BLaER1 (cell line): ENCODE measurements around the gene PKM.

Experiments used
- H3K27ac ChIP-seq: shearing (Covaris generic); formaldehyde crosslinking; 2 replicates; pipeline ENCODE4 v1.8.1; 2022
- H3K27me3 ChIP-seq: shearing (Covaris generic); formaldehyde crosslinking; 2 replicates; pipeline ENCODE4 v1.8.1; 2022
- H3K36me3 ChIP-seq: shearing (Covaris generic); formaldehyde crosslinking; 2 replicates; pipeline ENCODE4 v1.8.1; 2022
- H3K4me1 ChIP-seq: shearing (Covaris generic); formaldehyde crosslinking; 2 replicates; pipeline ENCODE4 v1.8.1; 2022
- H3K4me2 ChIP-seq: shearing (Covaris generic); formaldehyde crosslinking; 2 replicates; pipeline ENCODE4 v1.8.1; 2022
- H3K4me3 ChIP-seq: shearing (Covaris generic); formaldehyde crosslinking; 2 replicates; pipeline ENCODE4 v1.8.1; 2022
- H3K9ac ChIP-seq: shearing (Covaris generic); formaldehyde crosslinking; 2 replicates; pipeline ENCODE4 v1.8.1; 2022
- H3K9me3 ChIP-seq: shearing (Covaris generic); formaldehyde crosslinking; 2 replicates; pipeline ENCODE4 v1.8.1; 2022
- H4K20me1 ChIP-seq: shearing (Covaris generic); formaldehyde crosslinking; 2 replicates; pipeline ENCODE4 v1.8.1; 2022
- Cebpa-rat ChIP-seq: shearing (Covaris generic); IDR thresholded peaks from 2 replicates; pipeline ENCODE4 v1.8.1; 2022

The PKM gene

DNA sequence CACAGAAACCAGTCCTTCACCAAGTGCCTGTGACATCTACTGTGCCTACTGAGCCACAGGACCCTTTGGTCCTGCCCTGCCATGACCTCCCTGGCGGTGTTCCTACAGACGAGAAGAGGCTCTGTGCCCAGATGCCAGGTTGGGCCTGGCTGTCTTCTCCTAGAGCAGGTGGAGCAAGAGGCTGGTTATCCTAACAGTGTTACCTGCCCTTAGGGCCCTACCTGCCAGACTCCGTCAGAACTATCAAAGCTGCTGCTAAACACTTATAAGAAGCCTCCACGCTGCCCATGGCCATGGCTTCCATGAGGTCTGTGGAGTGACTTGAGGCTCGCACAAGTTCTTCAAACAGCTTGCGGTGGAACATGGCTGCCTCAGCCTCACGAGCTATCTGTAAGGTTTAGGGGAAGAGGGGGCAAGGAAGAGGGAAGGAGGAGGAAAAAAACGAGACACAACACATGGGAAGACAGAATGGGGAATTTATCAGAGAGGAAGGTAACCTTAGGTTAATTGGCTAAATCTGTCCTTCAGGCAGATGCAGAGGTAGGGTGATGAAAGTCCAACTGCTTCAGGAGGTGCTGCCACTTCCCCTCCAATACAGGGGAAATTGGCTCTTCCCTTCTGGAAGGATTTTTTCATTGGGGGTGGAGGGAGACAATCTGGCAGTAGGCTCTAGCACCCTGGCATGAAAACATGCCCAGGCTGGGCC is 28.0 kb downstream of the PKM start:
- peak overlapping the region; percentile 17 for H3K9ac ChIP-seq
- peak overlapping the region; percentile 48; the same call in 1 of the 2 replicates for H3K4me2 ChIP-seq
- H3K4me1 ChIP-seq, result peaks cover 50% of the 10 kb centered on the region
- H3K4me3 ChIP-seq, result no peak overlapping the region
- peaks cover 100% of the 10 kb centered on the region for H4K20me1 ChIP-seq
- peaks cover 100% of the 10 kb centered on the region for H3K36me3 ChIP-seq
- H3K27me3 ChIP-seq, result peaks cover 14% of the 10 kb centered on the region
- no peaks in the 10 kb centered on the region for H3K9me3 ChIP-seq
- TF ChIP-seq Cebpa-rat, result no peak
- peak overlapping the region; percentile 18; the same call in 1 of the 2 replicates for H3K27ac ChIP-seq

DNA sequence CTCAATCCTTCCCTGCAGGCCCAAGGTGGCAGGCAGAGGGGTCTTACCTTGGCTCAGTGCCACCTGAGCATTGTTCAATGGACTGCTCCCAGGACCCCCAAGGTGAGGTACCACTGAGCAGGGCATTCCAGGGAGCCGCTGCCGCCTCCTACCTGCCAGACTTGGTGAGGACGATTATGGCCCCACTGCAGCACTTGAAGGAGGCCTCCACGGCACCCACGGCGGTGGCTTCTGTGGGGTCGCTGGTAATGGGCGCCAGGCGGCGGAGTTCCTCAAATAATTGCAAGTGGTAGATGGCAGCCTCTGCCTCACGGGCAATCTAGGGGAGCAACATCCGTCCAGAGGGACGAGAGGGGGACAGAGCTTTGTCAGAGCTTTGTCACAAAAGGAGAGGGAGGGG is 28.7 kb downstream of the PKM start:
- Histone ChIP-seq H3K4me1 (peaks cover 50% of the 10 kb centered on the region), H3K4me3 (no peak overlapping the region), H3K9ac (peak overlapping the region; percentile 17; the same call in 1 of the 2 replicates), H4K20me1 (peaks cover 97% of the 10 kb centered on the region), H3K27me3 (peaks cover 19% of the 10 kb centered on the region), H3K36me3 (peaks cover 95% of the 10 kb centered on the region), H3K9me3 (no peaks in the 10 kb centered on the region), H3K4me2 (peak overlapping the region; percentile 48; the same call in 1 of the 2 replicates), H3K27ac (peak overlapping the region; percentile 18; the same call in 1 of the 2 replicates)
- no peak for TF ChIP-seq Cebpa-rat

DNA sequence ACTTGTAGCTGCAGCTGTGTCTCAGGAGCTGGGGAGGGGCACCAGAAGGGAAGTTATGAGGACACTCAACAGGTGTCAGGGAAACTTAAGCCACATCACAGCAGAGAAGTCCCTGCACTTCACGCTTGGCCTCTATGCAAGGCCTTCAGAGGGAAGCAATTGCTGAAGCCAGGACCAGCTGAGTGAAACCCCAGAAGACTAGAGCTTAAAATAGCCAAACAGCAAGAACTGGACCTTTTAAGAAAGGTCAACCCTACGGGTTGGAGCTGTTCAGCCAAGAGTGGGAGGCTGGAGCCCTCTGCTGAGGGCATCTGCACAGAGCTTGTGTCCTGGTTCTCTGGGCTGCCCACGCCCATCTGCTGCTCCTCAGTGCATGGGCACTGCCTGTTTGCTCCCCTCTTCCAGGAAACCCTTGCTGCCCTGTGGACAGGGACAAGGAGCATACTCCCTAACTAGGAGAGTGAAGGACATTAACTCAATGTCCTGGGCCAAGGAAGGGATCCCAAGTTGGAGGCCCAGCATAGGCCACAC is 29.5 kb downstream of the PKM start:
- Histone ChIP-seq H3K4me3 (no peak overlapping the region), H3K36me3 (peaks cover 87% of the 10 kb centered on the region), H3K9ac (peak overlapping the region; percentile 17), H3K27me3 (peaks cover 28% of the 10 kb centered on the region), H3K9me3 (no peaks in the 10 kb centered on the region), H4K20me1 (peaks cover 97% of the 10 kb centered on the region), H3K4me2 (peak overlapping the region; percentile 48), H3K4me1 (peaks cover 44% of the 10 kb centered on the region), H3K27ac (peak overlapping the region; percentile 42)
- no peak for TF ChIP-seq Cebpa-rat

DNA sequence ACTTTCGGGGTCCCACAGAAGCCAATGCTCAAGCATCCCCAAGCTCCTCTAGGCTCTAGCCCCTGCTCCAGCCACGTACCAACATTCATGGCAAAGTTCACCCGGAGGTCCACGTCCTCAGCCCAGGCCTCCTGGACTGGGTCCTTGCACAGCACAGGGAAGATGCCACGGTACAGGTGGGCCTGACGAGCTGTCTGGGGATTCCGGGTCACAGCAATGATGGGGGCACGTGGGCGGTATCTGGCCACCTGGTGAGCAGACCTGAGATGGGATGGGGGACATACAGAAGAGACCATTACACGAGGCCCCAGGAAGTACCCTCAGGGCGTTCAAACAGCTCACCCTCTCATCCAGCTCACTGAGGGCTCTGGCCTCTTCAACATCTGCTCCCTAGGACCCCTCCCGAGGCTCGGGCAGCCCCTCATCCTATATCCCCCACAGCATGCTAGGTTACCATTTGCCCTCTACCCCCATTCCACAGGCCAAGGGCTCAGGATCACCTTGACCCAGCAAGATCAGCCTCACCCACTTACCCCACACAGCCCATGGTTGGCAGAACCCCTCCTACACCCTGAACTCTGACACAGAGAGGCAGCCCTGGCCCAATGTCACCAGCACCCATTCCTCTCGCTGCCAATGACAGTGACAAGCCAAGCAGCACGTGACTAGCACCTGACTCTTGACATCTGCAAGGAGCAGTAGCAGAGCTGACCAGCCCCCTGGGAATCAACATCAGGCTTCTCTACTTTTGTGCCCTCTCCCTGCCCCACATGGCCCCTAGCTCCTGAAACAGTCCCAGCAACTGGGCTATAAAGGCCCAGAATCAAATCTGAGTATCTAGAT is 30.4 kb downstream of the PKM start:
- H3K4me1 ChIP-seq, result peaks cover 47% of the 10 kb centered on the region
- H3K27ac ChIP-seq, result peak overlapping the region; percentile 42
- TF ChIP-seq Cebpa-rat, result no peak
- no peaks in the 10 kb centered on the region for H3K9me3 ChIP-seq
- peak overlapping the region; percentile 48 for H3K4me2 ChIP-seq
- H3K4me3 ChIP-seq, result no peak overlapping the region
- peaks cover 36% of the 10 kb centered on the region for H3K27me3 ChIP-seq
- peaks cover 90% of the 10 kb centered on the region for H4K20me1 ChIP-seq
- H3K36me3 ChIP-seq, result peaks cover 79% of the 10 kb centered on the region
- peak overlapping the region; percentile 17; the same call in 1 of the 2 replicates for H3K9ac ChIP-seq

DNA sequence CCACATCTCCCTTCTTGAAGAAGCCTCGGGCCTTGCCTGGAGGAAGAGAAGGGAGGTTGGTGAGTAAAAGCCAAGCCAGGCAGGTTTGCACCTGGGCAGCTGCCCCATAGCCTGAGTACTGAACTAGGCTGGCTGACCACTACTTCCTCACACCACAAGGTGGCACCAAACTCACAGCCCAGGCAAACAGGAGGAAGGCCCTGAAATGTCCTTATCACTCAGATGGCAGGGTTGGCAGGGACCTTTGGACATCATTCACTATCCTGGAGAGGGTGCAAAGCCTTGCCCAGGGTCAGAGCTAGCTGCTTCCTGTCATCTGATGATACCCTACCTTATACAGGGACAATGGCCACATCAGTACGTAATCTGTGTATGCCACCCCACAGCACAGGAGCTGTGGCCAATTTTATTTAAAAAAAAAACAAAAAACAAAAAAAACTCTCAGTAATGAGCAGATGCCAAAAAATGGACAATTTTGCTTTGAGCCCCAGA is 31.2 kb downstream of the PKM start:
- Histone ChIP-seq H3K9ac (no peak overlapping the region), H3K27ac (no peak overlapping the region), H3K27me3 (peaks cover 38% of the 10 kb centered on the region), H3K4me3 (no peak overlapping the region), H4K20me1 (peaks cover 81% of the 10 kb centered on the region), H3K4me2 (no peak overlapping the region), H3K9me3 (no peaks in the 10 kb centered on the region), H3K36me3 (peaks cover 70% of the 10 kb centered on the region), H3K4me1 (peaks cover 52% of the 10 kb centered on the region)
- TF ChIP-seq Cebpa-rat, result no peak

DNA sequence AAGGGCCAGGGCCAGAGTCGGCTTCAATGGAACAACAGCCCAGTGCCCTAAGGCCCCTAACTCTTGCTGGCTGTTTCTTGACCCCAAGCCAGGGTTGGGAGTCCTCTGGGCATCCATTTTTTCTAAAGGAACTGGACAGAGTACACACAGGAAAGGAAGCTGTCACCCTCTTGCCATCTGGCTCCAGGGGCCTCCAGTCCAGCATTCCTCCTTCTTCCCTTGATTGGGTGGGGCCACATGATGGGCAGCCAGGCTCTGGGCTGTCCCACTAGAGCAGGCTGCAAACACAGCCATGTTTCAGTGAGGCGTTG is 31.8 kb downstream of the PKM start:
- Histone ChIP-seq H3K4me3 (no peak overlapping the region), H3K27me3 (peaks cover 38% of the 10 kb centered on the region), H3K36me3 (peaks cover 64% of the 10 kb centered on the region), H3K9me3 (no peaks in the 10 kb centered on the region), H3K4me1 (peaks cover 47% of the 10 kb centered on the region), H3K4me2 (no peak overlapping the region), H4K20me1 (peaks cover 75% of the 10 kb centered on the region), H3K27ac (no peak overlapping the region), H3K9ac (no peak overlapping the region)
- no peak for TF ChIP-seq Cebpa-rat

DNA sequence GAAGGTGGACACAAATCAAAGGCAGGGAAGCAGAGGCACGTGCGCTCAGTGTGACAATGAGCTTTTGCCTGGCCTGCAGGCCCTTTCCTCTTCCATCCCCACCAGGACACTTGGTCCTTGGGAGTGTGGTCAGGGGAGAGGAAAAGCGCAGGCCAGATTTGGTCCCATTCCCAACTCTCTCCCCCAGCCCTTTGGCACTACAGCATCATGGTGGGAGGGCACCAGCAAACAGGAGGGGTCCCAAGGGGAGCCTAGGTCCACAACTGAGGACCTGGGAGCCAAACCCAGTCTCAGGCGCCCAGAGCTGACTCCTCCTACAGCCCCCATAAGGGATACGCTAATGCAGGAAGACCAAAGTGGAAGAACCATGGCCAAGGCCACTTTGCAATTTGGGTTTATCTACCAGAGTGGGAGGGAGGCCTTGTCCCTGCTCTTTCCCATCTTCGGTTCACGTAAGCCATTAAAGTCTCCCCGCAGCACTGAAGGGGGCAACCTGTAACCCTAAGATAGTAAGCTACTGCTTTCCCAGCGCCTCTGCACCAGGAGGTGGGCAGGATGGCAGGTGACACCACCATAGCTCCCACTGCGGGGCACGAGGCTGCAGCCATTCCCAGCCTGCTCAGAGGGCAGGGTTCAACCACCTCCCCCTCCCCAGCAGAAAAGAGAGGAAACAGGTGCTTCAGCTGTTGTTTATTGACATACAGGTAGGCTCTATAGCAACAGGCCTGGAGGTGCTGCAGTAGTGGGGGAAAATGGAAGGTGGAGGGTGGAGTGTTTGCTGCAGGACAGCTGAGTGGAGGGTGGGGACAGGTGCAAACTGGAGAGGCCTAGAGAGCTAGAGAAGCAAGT is 32.4 kb downstream of the PKM start:
- Histone ChIP-seq H3K27ac (no peak overlapping the region), H3K9ac (no peak overlapping the region), H3K27me3 (peaks cover 38% of the 10 kb centered on the region), H3K4me1 (peaks cover 46% of the 10 kb centered on the region), H3K9me3 (no peaks in the 10 kb centered on the region), H3K4me2 (no peak overlapping the region), H4K20me1 (peaks cover 70% of the 10 kb centered on the region), H3K36me3 (peaks cover 58% of the 10 kb centered on the region), H3K4me3 (no peak overlapping the region)
- TF ChIP-seq Cebpa-rat, result no peak

DNA sequence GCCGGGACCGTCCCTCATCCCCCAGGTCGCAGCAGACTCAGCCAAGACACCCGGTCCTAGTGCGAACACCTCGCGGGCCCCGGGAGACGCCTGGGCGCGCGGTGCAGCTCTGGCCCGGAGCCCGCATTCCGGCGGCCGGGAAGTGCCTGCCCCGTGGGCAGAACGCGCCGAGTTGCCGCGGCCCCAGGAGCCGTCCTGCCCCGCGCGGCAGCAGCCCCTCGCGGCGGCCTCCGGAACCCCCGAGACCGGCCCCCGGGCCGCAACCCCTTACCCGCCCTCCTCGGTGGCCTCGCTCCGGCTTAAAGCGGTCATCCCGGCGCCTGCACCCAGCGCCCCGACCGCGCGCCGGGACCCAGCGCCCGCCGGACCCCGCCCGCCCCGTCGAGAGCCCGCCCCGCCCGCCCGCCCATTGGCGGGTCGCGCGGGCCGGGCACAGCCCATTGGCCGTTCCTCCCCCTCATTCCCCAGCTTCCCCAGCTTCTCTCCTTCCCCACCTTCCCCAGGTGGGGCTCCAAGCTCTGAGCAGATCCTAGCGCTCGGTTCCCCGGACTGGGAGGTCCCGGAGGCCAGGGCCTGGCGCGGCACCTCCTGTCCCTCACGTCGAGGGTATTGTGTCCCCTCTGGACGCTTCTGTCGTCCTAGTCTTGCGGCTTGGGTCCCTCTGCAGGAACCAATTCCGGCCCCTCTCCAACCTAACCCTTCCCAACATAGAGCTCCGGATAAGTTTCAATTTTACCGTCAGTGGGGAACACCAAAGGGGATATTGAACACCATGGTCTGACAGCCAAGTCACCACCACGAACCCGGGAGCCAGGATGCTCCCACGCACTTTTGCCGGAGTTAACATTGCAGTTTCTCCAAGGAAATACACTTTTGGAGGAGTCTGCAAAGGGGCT is 33.3 kb downstream of the PKM start, which contains the start of gene GRAMD2A:
Gene GRAMD2A (minus strand): TSS at position 328 of the 896 bp plus-strand sequence.
- Histone ChIP-seq H3K9ac (no peak within 1 kb of the TSS), H3K4me3 (0 out of 2 replicates have a peak within 1 kb of the TSS, but pooled peaks have one; percentile 18), H3K27me3 (peaks cover 38% of the 10 kb centered on the region), H3K36me3 (peaks cover 49% of the 10 kb centered on the region), H3K9me3 (no peaks in the 10 kb centered on the region), H3K27ac (no peak within 1 kb of the TSS), H4K20me1 (peaks cover 61% of the 10 kb centered on the region), H3K4me1 (peaks cover 38% of the 10 kb centered on the region), H3K4me2 (peak within 1 kb of the TSS; percentile 28; the same call in 1 of the 2 replicates)
- no peak for TF ChIP-seq Cebpa-rat
